Adrenal gland (tissue), 12 donors: Measurements from ENCODE around the gene MPEG1. TPM values are rescaled to one million over a fixed set of nuclear protein-coding genes. Genes with fewer than 3 reads are reported as not detected.

ENCODE experiments used
- DNase-seq, 7 donors: peaks; one replicate each; pipeline ENCODE4 v3.0.0-alpha.2; 2019 to 2020
- H3K27ac ChIP-seq, 5 donors: fragments of 200-600 bp; sonication (generic) in 4 of 5; 1 replicate in 3 of 5; 2 replicates in 2 of 5; pipeline versions ENCODE4 v1.5.1 to v1.8.0; 2016 to 2020; ENCODE audit warnings: mild to moderate bottlenecking in 1 of 5
- H3K27me3 ChIP-seq: fragments of 200-600 bp; 2 replicates; pipeline ENCODE4 v1.8.0; 2021
- H3K36me3 ChIP-seq, 2 donors: fragments of 200-600 bp; replicated peaks in 1 of 2; 1 replicate in 1 of 2; 2 replicates in 1 of 2; pipeline versions ENCODE4 v1.5.1 to v1.8.0; 2018 to 2022
- H3K4me1 ChIP-seq, 2 donors: fragments of 200-600 bp; replicated peaks in 1 of 2; 1 replicate in 1 of 2; 2 replicates in 1 of 2; pipeline versions ENCODE4 v1.5.1 to v1.8.0; 2018 to 2021
- H3K4me3 ChIP-seq, 4 donors: fragments of 200-600 bp; sonication (generic) in 3 of 4; one replicate each; pipeline ENCODE4 v1.5.1; 2016 to 2018
- H3K9me3 ChIP-seq, 3 donors: fragments of 200-600 bp; sonication (generic) in 1 of 3; replicated peaks in 1 of 3; 1 replicate in 2 of 3; 2 replicates in 1 of 3; pipeline versions ENCODE4 v1.5.1 to v1.8.0; 2016 to 2021
- CTCF ChIP-seq, 6 experiments: fragments of 450-650 bp in 4 of 6; fragments of 200-600 bp in 2 of 6; sonication (generic) in 1 of 6; IDR thresholded peaks; 1 replicate in 5 of 6; 2 replicates in 1 of 6; pipeline versions ENCODE4 v1.5.1 to v1.8.0; 2016 to 2021; ENCODE audit warnings: antibody characterized with exemption in 6 of 6, mild to moderate bottlenecking in 2 of 6, moderate library complexity in 1 of 6
- POLR2A ChIP-seq, 2 donors: fragments of 450-650 bp; IDR thresholded peaks; one replicate each; pipeline ENCODE4 v1.6.1; 2017; ENCODE audit warnings: antibody characterized with exemption in 2 of 2, mild to moderate bottlenecking in 2 of 2, moderate library complexity in 1 of 2
- WGBS, 4 donors: extraction: QIAGEN DNeasy Blood & Tissue Kit in 2 of 4; methylation state at CpG; one replicate each; pipeline versions ENCODE4 v1.1.5 to v1.1.7; 2013 to 2017; 5-methylcytosine and 5-hydroxymethylcytosine counted together
- intact Hi-C, 2 donors: fragments of 100-400 bp; cut with DNase I; formaldehyde crosslinking; loops; one replicate each; pipeline versions ENCODE4 v1.14.1 to v1.15.0; 2022 to 2023
- polyA plus RNA-seq, 3 donors: library from polyadenylated mRNA; stranded (reverse); fragments of 200-250 nt in 2 of 3; fragments of 350-450 nt in 1 of 3; fragmentation: Illumina TruSeq in 1 of 3; extraction: RNeasy Lipid Tissue Mini Kit (QIAGEN cat#74804) in 1 of 3; gene quantifications; one replicate each; pipeline ENCODE4 v1.2.3, GENCODE V29; 2013 to 2014
- total RNA-seq, 9 donors: library from RNA; depleted of rRNA in 4 of 9; stranded (reverse); fragments of >200 nt in 4 of 9; fragments of 120-200 nt in 1 of 9; fragmentation: NEBNext Ultra II Directional in 1 of 9; extraction: Animal tissue kit (Norgen Biotek cat#: 25700) in 1 of 9; gene quantifications; one replicate each; pipeline versions ENCODE4 v1.1.0 to v1.2.4, GENCODE V29; 2013 to 2023
- donor health status: healthy with polysubstance abuse.
- donor health status: Bipolar disorder and iron deficiency.
- donor health status: DM: yes; HTN: yes; CAD: no.
- donor health status: DM: no; HTN: no; CAD: no.
- donor health status: DM: no; HTN: no; CAD: no.
- donor health status: DM: yes; HTN: yes; CAD: no.

MPEG1 gene
- total and polyA plus RNA-seq, 12 donors: 4.5 to 54.8 (median 24.0) TPM

- Histone ChIP-seq H3K4me1 (peaks cover 0 to 27% of the 10 kb centered on the region in 2 donors), H3K27ac (peak overlapping the region in 1 of 5 donors; percentile 71), H3K4me3 (no peak overlapping the region), H3K27me3 (no peaks in the 10 kb centered on the region), H3K36me3 (no peaks in the 10 kb centered on the region), H3K9me3 (no peaks in the 10 kb centered on the region)
- 81 to 90% (median 84%) methylated on average over 3 to 4 of the region's 4 CpGs for WGBS, 4 donors
- no peak for TF ChIP-seq POLR2A (IDR thresholded peaks at IDR 0.05)
- no peak for TF ChIP-seq CTCF (IDR thresholded peaks at IDR 0.05)
- intact Hi-C loops: loop anchor here in 1 of 2 donors (10.0 kb wide), 1 partner anchor 96 kb away; no protein-coding TSS in a partner anchor
- DNase-seq: no peak
Measured at GRCh38 chr11:59188954-59189353, 23.8 kb downstream of the MPEG1 start.

- 36 to 76% (median 72%) methylated on average over 4 to 6 of the region's 6 CpGs for WGBS, 4 donors
- no peak for TF ChIP-seq POLR2A (IDR thresholded peaks at IDR 0.05)
- TF ChIP-seq CTCF (IDR thresholded peaks at IDR 0.05): no peak
- DNase-seq: peak in 6 of 7 donors; percentile 33 to 76 (median 58)
- intact Hi-C loops: loop anchor here in 1 of 2 donors (10.0 kb wide), 1 partner anchor 97 kb away; no protein-coding TSS in a partner anchor
- H3K9me3 ChIP-seq: no peaks in the 10 kb centered on the region
- H3K27me3 ChIP-seq: no peaks in the 10 kb centered on the region
- H3K36me3 ChIP-seq: no peaks in the 10 kb centered on the region
- H3K4me3 ChIP-seq: no peak overlapping the region
- peak overlapping the region in 1 of 5 donors; percentile 58 for H3K27ac ChIP-seq
- peaks cover 0 to 27% of the 10 kb centered on the region in 2 donors for H3K4me1 ChIP-seq
Measured at GRCh38 chr11:59187587-59187986, 25.1 kb downstream of the MPEG1 start.

- H3K4me1 ChIP-seq: peaks cover 0 to 27% of the 10 kb centered on the region in 2 donors
- 83 to 85% (median 84%) methylated on average over 3 of the region's 3 CpGs for WGBS, 4 donors
- no peak for TF ChIP-seq POLR2A (IDR thresholded peaks at IDR 0.05)
- TF ChIP-seq CTCF (IDR thresholded peaks at IDR 0.05): no peak
Measured at GRCh38 chr11:59187035-59187434, 25.7 kb downstream of the MPEG1 start.

GRCh38 chr11:59186130-59186594 is 26.6 kb downstream of the MPEG1 start:
- Histone ChIP-seq H3K9me3 (no peaks in the 10 kb centered on the region), H3K27ac (peak overlapping the region in 1 of 5 donors; percentile 61), H3K4me1 (peaks cover 0 to 27% of the 10 kb centered on the region in 2 donors), H3K27me3 (no peaks in the 10 kb centered on the region), H3K36me3 (peaks cover 0 to 5% of the 10 kb centered on the region in 2 donors), H3K4me3 (no peak overlapping the region)
- no peak for TF ChIP-seq POLR2A (IDR thresholded peaks at IDR 0.05)
- TF ChIP-seq CTCF (IDR thresholded peaks at IDR 0.05): peak; percentile 8 to 49 (median 32)
- DNase-seq: peak in 1 of 7 donors; percentile 29
- intact Hi-C loops: loop anchor here in 1 of 2 donors (10.0 kb wide), 1 partner anchor 99 kb away; no protein-coding TSS in a partner anchor
- WGBS, 4 donors: 61 to 74% (median 69%) methylated on average over 3 to 5 of the region's 5 CpGs

More at GRCh38 chr11:59187035-59187434, 25.7 kb downstream of the MPEG1 start:
- intact Hi-C loops: loop anchor here in 1 of 2 donors (10.0 kb wide), 1 partner anchor 98 kb away; no protein-coding TSS in a partner anchor
- peak overlapping the region in 1 of 5 donors; percentile 58 for H3K27ac ChIP-seq
- no peaks in the 10 kb centered on the region for H3K9me3 ChIP-seq
- H3K4me3 ChIP-seq: no peak overlapping the region
- no peaks in the 10 kb centered on the region for H3K27me3 ChIP-seq
- H3K36me3 ChIP-seq: peaks cover 0 to 5% of the 10 kb centered on the region in 2 donors
- no peak for DNase-seq
